Muscle layer of colon (tissue), 2 donors: ENCODE data around the gene RPH3AL.
"Not testable (repeated sequence)": the region's sequence is repeated elsewhere in the genome, so short reads cannot be mapped to it uniquely, and the experiment has no call there.

Source experiments
- H3K27ac ChIP-seq: one replicate; pipeline ENCODE4 v1.7.0; 2013; ENCODE audit warnings: low read depth, mild to moderate bottlenecking, low read length, moderate library complexity
- H3K27me3 ChIP-seq, 2 donors: one replicate each; pipeline ENCODE4 v1.7.0; 2013; ENCODE audit warnings: low read length in 2 of 2, mild to moderate bottlenecking in 2 of 2; ENCODE audit not compliant: insufficient read depth in 2 of 2, control insufficient read depth in 1 of 2
- H3K36me3 ChIP-seq: one replicate; pipeline ENCODE4 v1.7.0; 2013; ENCODE audit warnings: mild to moderate bottlenecking, low read length; ENCODE audit not compliant: insufficient read depth
- H3K4me1 ChIP-seq: one replicate; pipeline ENCODE4 v1.7.0; 2013; ENCODE audit warnings: mild to moderate bottlenecking, low read length; ENCODE audit not compliant: insufficient read depth
- H3K4me3 ChIP-seq, 2 donors: one replicate each; pipeline ENCODE4 v1.7.0; 2013; ENCODE audit warnings: low read length in 2 of 2, low read depth in 1 of 2, mild to moderate bottlenecking in 1 of 2, moderate library complexity in 1 of 2
- H3K9ac ChIP-seq: one replicate; pipeline ENCODE4 v1.7.0; 2013; ENCODE audit warnings: low read length
- H3K9me3 ChIP-seq: one replicate; pipeline ENCODE4 v1.7.0; 2013; ENCODE audit warnings: mild to moderate bottlenecking, low read length
- donor health status: abdominal sarcoma.
- donor health status: Adenocarcinoma of cecum.

The RPH3AL gene

DNA sequence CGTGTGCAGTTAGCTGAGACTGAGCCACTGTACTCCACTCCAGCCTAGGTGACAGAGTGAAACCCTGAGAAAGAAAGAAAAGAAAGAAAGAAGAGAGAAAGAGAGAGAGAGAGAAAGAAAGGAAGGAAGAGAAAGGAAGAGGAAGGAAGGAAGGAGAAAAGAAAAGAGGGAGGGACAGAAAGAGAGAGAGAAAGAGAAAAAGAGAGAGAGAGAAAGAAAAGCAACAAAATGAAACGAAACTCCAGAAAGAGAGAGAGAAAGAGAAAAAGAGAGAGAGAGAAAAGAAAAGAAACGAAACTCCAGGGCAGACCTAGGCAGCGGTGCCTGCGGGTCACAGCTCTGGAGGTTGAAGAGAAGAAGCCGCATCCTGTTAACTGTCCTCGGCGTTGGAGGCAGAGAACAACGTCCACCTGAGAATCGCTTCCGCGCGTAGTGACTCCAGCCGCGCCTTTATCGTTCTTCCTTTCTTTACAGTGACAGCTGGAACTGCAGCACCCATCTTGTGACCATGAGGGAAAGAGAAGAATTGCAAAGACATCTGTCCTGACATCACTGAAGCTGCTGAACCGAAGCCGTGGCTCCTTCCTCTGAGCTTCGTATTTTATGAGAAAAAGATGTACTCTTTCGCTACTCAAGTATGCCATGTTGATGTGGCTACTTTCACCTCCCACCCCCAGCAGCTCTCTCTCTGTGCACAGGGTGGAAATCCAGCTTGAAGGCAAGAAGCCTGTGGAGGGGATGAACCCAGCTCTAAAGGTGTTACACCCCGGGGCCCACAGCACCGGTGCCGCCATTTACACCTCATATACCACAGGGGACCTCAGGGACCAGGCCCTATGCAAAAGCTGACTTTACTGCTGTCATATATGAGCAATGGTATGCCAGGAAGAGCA, 114.3 kb downstream of the RPH3AL start:
- Histone ChIP-seq H3K9me3 (no peaks in the 10 kb centered on the region), H3K4me3 (no peak overlapping the region), H3K4me1 (no peaks in the 10 kb centered on the region), H3K27ac (no peak overlapping the region), H3K27me3 (no peaks in the 10 kb centered on the region), H3K36me3 (no peaks in the 10 kb centered on the region), H3K9ac (no peak overlapping the region)

DNA sequence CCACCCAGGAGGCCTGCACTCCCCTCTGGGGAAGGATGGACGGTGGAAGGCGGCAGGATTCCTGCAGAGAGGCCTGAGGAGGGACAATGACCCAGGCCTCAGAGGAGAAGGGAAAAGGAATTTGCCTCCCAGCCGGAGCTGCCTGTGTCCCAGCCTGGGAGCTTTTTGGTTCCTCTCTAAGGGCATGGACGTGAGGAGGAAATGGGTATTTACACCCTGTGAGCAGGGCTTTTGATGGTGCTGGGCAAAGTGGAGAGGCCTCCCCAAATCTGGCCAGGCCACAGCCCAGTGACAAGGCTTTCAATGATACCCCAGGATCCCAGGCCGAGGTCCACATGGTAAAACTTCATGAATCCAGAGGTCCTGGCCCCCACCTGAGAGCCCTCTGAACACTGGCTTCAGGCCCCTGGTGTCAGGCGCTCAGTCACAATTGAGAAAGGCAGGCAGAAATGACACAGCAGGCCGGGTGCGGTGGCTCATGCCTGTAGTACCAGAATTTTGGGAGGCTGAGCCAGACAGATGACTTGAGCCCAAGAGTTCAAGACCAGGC, 115.1 kb downstream of the RPH3AL start:
- no peak overlapping the region for H3K9ac ChIP-seq
- H3K27me3 ChIP-seq = no peaks in the 10 kb centered on the region
- H3K36me3 ChIP-seq = no peaks in the 10 kb centered on the region
- H3K4me1 ChIP-seq = no peaks in the 10 kb centered on the region
- no peak overlapping the region for H3K4me3 ChIP-seq
- H3K27ac ChIP-seq = no peak overlapping the region
- H3K9me3 ChIP-seq = no peaks in the 10 kb centered on the region

DNA sequence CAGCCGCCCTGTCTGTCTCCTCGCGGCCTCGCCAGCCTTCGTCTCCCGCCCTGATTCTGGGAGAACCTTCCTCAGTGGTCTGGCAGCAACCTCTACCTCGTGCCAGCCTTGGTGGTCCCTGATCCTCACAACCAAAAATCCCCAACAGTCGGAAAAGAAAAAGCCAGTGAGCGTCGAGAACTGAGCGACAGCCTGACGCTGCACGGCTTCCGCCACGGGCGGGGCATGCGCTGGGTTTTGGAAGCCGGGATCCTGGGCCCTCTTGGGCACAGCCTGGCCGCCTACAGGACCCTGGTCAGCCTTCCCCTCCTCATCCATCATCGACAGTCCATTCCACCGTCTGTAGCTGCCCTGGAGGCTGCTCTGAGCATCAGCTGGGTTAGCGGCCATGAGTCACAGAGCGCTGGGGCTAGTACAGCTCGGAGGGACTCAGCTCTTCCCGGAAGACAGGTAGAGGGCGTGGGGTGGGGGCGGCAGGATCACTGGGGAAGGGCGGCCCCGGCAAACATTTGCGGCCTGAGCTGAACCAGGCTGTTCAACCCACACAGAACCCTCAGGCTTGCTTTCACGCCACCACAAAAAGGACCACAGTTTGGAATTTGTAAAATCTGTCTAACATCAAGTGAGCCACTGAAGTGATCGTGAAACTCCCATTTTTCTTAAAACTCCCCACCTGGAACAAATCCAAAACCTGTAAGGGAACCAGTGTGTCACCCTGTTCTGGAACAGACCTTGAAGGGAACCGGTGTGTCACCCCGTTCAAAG, 115.8 kb downstream of the RPH3AL start:
- no peaks in the 10 kb centered on the region for H3K4me1 ChIP-seq
- H3K27me3 ChIP-seq = no peaks in the 10 kb centered on the region
- H3K9me3 ChIP-seq = no peaks in the 10 kb centered on the region
- no peak overlapping the region for H3K4me3 ChIP-seq
- H3K9ac ChIP-seq = no peak overlapping the region
- no peaks in the 10 kb centered on the region for H3K36me3 ChIP-seq
- H3K27ac ChIP-seq = no peak overlapping the region

DNA sequence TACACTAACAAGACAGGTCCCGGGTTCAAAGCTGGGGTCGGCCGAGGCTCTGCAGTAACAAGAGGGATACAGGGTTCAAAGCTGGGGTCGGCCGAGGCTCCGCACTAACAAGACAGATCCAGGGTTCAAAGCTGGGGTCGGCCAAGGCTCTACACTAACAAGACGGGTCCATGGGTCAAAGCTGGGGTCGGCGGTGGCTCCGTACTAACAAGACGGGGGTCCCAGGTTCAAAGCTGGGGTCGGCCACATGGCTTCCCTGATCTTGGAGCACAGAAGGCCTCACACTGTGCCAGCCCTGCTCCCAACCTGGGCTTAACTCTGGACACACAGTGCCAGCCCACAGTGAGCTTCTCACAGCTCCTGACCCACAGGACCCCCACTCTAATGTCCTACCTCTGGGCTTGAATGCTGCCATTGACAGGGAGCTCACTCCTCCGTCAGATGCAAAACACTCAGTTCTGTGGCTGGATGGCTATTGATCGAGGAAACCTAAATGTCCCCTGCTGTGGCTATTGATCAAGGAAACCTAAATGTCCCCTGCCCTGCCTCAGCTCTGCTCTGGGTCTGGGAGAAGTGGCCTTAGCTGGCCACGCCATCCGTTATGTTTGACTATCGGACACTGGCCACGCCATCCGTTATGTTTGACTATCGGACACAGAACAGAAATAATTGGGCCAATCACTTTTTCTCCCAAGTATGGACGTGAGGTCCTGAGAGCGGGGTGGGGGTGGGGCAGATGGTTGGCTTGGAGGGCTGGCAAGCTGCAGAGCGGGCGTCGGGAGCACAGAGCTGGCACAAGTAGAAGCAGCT, 116.6 kb downstream of the RPH3AL start:
- H3K4me1 ChIP-seq = no peaks in the 10 kb centered on the region
- H3K4me3 ChIP-seq = no peak overlapping the region
- no peak overlapping the region for H3K27ac ChIP-seq
- H3K9ac ChIP-seq = no peak overlapping the region
- H3K27me3 ChIP-seq = no peaks in the 10 kb centered on the region
- no peaks in the 10 kb centered on the region for H3K9me3 ChIP-seq
- no peaks in the 10 kb centered on the region for H3K36me3 ChIP-seq

DNA sequence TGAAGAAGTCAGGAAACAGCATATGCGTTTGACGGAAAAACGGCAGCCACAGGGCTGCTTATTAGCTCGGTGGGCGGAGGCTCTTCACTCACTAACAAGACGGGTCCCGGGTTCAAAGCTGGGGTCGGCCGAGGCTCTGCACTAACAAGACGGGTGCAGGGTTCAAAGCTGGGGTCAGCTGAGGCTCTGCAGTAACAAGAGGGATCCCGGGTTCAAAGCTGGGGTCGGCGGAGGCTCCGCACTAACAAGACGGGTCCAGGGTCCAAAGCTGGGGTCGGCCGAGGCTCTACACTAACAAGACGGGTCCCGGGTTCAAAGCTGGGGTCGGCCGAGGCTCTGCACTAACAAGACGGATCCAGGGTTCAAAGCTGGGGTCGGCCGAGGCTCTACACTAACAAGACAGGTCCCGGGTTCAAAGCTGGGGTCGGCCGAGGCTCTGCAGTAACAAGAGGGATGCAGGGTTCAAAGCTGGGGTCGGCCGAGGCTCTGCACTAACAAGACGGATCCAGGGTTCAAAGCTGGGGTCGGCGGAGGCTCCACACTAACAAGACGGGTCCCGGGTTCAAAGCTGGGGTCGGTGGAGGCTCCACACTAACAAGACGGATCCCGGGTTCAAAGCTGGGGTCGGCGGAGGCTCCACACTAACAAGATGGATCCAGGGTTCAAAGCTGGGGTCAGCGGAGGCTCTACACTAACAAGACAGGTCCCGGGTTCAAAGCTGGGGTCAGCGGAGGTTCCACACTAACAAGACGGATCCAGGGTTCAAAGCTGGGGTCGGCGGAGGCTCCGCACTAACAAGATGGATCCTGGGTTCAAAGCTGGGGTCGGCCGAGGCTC, 117.4 kb downstream of the RPH3AL start:
- H3K4me1 ChIP-seq, H3K36me3 ChIP-seq, H3K9ac ChIP-seq, H3K27ac ChIP-seq, H3K4me3 ChIP-seq, H3K27me3 ChIP-seq, H3K9me3 ChIP-seq: not testable (repeated sequence)

DNA sequence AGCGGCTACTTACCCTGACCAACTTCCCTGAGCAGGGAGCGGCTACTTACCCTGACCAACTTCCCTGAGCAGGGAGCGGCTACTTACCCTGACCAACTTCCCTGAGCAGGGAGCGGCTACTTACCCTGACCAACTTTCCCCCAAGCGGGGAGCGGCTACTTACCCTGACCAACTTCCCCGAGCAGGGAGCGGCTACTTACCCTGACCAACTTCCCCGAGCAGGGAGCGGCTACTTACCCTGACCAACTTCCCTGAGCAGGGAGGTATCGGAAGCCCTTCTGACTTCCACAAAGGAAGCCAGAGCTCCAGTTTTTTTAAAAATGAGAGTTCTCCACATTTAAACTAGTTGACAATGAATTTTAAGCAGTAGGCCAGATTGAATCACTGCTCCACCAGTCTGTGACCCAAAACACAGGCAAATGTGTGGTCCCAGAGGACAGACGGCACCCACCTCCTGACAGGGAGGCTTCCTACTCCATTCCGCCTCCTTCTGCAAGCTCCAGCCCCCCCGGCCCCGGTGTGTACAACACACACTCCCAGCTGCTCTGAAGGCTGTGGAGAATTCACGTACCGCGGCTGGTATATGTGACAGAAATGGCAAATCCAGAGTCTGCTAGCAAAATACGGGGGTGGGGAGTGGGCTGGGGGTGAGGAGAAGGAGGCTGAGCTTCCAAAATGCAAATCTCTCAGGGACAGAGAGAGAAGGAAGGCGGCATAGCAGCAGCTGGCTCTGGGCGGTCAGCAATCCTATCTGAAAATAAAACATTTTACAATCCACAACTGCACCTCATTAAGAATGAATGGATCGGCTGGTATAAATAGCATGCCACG, 118.2 kb downstream of the RPH3AL start:
- not testable (repeated sequence) for H3K4me3 ChIP-seq, H3K27ac ChIP-seq, H3K9me3 ChIP-seq, H3K9ac ChIP-seq, H3K36me3 ChIP-seq, H3K4me1 ChIP-seq, H3K27me3 ChIP-seq

DNA sequence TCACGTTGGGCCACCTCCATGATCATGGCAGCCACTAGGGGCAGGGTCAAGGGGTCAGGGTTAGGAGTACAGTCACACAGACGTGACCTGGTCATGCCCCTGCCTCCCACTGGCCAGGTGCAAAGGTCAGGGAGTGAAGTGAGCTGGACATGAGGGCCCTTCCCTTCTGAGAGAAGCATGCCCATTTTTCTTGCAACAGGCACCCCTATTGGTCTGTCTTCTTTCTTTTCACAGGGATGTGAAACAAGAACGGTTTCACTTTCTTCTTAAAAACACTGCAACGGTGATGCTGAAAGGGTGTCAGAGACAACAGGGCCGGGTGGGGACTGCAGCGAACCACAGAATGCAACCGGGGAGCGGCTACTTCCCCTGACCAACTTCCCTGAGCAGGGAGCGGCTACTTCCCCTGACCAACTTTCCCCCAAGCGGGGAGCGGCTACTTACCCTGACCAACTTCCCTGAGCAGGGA, 119.1 kb downstream of the RPH3AL start:
- Histone ChIP-seq H3K27me3 (no peaks in the 10 kb centered on the region), H3K9ac (no peak overlapping the region), H3K36me3 (no peaks in the 10 kb centered on the region), H3K4me1 (no peaks in the 10 kb centered on the region), H3K9me3 (no peaks in the 10 kb centered on the region), H3K27ac (no peak overlapping the region), H3K4me3 (no peak overlapping the region)

DNA sequence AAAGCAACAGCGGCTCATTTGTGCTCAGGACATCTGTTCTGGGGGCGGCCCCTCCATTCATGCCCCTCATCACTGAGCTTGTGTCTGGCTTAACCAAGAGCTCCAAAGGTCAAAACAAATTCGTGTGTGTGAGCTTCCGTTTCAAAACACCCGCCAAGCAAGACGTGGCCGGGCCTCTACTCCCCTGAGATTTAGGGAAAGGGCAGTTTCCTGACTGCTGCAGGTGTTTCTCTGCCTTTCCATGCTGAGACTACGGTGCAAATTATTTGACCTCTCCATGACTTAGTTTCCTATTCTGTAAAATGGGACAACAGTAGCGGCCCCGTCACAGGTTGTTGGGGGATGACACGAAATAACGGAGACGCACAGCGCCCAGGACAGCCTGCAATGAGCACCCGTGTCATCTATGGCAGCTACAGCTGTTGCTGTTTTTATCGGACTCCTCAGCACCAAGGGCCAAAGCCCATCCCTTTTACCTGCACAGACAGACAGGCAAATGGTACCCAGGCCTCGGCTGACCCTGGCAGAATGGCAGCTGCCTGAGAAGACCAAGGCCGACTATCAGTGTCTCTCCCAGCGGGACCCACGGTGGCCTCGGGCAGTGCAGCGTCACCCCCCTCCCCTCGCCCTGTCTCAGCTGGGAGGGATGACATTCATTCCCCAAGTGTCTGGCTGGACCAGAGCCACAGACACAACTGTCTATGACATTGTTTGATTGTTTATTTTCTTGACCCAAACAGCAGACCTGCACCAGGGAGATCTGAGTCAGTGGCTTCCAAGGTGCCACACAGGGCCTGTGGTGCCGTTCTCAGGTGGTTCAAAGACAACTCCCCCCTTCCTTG, 120.4 kb downstream of the RPH3AL start:
- H3K4me3 ChIP-seq = no peak overlapping the region

DNA sequence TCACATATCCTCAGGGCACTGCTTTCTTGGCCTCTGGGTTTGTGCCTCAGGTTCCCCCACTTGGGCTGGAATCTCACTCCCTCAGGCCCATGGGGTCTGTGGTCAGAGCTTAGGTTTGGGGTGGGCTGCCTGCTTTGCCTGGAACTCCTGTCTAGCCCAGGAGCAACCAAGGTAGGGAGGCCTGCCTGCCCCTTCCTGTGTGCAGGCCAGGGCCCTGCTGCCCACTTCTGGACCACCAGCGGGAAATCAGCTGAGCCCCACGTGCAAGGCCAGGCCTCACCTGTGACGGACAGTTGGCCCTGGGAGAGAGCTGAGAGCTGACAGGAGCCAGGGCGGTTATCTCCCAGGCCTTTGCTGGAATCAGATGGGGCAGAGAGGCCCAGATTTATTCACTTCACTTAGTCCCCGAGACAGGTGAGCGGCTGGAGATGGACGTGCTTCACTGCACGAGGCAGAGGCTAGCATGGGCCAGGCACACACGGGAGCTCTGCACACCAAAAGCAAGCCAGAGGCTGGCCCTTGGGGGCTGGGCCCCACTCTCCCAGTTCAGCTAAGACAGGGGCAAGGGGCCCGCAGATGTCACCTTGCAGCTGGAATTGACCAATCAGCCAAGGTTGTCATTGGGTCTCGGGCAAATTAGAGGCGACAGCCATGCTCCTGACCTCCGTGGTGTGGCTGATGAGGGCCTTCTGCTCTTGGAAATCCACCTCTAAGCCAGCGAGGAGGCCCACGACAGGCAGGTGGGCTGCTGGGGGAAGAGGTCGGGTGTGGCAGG, 121.2 kb downstream of the RPH3AL start:
- no peak overlapping the region for H3K4me3 ChIP-seq
- no peak overlapping the region for H3K9ac ChIP-seq
- H3K9me3 ChIP-seq = no peaks in the 10 kb centered on the region
- no peak overlapping the region for H3K27ac ChIP-seq
- no peaks in the 10 kb centered on the region for H3K27me3 ChIP-seq
- no peaks in the 10 kb centered on the region for H3K36me3 ChIP-seq
- no peaks in the 10 kb centered on the region for H3K4me1 ChIP-seq

More for the DNA sequence above, 120.4 kb downstream of the RPH3AL start:
- Histone ChIP-seq H3K27me3 (no peaks in the 10 kb centered on the region), H3K4me1 (no peaks in the 10 kb centered on the region), H3K9me3 (no peaks in the 10 kb centered on the region), H3K9ac (no peak overlapping the region), H3K36me3 (no peaks in the 10 kb centered on the region), H3K27ac (no peak overlapping the region)
